NCI-H2029 treated with DMSO at 0.1 percent for 48 hours (cell line): ENCODE data around the gene NPSR1.

ENCODE experiments used
- DNase-seq: peaks from one replicate; lab custom pipeline; 2025; lab: John Stamatoyannopoulos, UW

The NPSR1 gene

DNA sequence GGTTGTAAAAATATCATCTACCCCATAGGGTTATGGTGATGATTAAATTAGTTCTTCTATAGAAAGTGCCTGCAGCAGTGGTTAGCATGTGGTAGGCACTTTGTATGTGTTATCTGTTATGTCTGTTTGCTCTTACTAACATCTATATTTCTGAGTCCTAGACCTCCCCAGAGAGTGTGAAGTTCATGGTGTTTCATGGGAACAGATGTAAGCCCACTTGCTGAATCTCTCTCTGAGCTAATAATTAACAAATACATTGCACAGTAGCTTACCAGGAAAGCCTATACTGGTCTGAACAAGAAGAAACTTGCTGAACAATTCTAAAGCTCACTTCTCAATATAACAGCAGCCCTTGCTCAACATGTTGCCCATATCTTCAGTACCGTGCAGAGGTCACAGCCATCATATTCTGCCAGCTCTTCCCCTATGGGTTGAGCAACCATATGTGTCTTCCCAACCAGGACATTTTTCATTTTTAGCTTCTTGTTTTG lies 100.1 kb downstream of the NPSR1 start:
- DNase-seq = no peak

GRCh38 chr7:34759477-34760125 lies 101.6 kb downstream of the NPSR1 start:
- peak; percentile 35 for DNase-seq

- DNase-seq = no peak
Measured at GRCh38 chr7:34760271-34760670, 102.3 kb downstream of the NPSR1 start.

DNA sequence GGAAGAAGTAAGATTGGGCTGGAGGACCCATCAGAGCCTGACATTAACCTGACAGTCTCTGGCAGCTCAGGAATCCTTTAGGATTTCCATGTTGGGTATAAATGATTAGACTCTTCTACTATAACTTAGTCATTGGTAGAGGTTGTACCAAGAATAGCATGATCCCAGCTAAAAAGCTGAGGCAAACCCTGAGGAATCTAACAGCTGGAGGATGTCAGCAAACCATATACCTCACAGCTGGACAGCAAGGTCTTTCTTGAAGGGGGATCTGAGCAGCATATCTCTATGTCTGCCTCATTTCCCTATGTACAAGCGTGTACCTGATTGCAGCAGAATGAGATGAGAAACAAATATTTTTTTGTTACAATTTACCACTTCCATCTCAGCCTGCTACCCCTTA lies 103.2 kb downstream of the NPSR1 start:
- DNase-seq = no peak

- no peak for DNase-seq
Measured at GRCh38 chr7:34761627-34762026, 103.6 kb downstream of the NPSR1 start.

DNA sequence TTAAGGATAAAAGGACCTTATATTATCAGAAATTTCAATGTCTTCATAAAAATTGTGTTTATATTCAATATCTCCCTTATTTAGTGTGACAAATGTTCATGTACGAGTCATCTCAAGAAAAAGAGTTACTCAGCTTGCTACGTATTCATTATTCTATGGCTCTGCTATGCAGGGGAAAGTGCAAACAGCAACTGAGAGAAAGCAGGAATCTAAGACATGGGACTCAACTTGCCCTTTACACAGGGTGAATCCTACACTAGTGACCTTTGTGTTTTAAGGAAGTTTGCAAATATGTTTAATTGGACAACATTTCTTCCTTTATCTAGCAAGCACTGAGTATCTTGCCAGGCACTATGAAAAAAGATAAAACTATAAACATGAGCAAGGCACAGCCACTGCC lies 104.7 kb downstream of the NPSR1 start:
- no peak for DNase-seq

DNA sequence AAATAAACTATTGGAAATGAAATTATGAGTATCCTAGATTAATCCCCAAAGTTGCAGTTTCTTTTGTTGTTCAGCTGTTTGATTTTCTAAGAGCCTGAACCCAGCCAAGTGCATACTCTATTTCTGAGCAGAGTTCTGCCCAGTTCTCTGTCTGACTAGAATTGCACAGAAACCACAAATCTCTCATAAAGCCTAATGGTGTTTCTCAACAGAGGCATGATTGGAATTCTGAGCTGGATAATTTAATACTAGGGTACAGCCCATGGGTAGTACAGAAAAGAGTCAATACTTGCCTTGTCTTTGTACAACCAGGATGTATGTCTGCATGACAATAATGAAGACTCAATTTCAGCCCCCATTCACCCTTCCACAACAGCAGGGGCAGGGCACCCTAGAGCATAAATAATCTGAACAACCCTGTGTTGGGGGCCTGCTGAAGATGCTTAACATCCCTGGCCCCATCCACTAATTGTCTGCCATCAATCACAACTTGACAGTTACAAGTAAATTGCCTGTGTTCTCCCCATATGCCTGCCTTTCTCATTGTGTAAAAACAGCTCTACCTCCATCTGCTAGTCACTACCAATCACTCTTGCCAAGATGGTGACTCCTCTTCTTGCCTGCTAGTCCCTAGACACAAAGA lies 114.4 kb downstream of the NPSR1 start:
- DNase-seq = no peak

GRCh38 chr7:34776748-34777358 lies 118.8 kb downstream of the NPSR1 start:
- no peak for DNase-seq

- no peak for DNase-seq
Measured at GRCh38 chr7:34780546-34780945, 122.5 kb downstream of the NPSR1 start.

DNA sequence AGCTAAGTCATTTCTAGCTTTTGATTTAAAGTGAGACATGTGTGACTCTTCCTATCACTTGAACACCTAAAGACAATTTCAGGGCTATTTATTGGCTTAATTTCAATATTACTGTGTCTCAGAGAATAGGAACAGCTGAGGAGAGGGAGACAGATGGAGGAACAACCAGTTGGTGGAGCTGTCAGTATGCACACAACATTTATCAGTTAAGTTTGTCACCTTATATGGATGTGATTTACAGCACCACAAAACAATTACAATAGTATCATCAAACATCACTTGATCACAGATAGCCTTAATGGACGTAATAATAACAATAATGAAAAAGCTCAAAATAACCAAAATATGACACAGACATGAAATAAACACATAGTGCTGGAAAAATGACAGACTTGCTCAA lies 129.6 kb downstream of the NPSR1 start:
- DNase-seq = no peak

DNA sequence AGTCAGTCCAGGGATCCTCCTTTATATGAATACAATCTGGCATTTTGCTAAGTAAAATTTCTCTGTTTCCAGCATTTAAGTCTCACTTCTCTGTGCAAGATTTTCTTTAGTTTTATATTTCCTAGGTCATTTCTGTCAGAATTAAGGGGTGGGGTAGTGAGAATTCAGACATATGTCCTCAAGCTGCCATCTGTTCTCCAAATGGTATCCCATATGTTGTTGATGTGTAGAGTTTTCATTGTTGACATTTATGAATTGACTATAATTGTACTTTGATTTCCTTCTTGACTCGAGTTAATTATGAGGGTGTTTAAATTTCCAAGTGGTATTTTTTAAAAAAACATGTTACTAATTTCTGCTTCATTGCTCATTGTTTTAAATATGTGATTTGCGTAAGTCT lies 148.8 kb downstream of the NPSR1 start:
- no peak for DNase-seq

DNA sequence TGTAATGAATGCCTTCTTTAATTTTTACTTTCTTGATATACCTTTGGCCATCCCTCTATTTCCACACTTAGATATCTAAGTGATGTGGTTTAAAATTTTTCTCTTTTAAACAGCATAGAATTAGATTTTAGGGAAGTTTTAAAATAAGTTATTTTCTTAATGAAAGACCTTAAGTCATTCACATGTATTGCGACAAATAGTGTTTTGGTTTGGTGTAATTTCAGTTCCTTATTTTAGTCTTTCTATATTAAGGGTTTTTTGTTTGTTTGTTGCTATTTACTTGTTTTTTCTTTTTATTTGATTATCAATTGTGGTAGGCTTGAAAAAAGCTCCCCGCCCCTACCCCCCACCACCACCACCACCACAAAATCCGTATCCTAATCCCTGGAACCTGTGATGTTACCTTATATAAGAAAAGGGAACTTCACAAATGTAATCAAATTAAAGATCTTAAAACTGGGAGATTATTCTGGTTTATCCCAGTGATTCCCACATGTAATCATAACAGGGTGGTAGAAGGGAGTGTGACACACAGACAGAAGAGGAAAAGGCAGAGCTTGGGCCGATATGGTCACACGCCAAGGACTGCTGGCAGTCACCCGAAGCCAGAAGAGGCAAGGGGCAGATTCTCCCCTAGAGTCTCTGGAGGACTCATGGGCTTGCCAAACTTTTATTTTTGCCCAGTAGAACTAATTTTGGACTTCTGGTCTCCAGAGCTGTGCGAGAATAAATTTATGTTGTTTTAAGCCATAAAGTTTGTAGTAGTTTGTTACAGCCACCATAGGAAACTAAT lies 149.7 kb downstream of the NPSR1 start:
- DNase-seq = no peak

- peak; percentile 7 for DNase-seq
Measured at GRCh38 chr7:34814203-34814842, 156.3 kb downstream of the NPSR1 start.

- no peak for DNase-seq
Measured at GRCh38 chr7:34821932-34822558, 164.0 kb downstream of the NPSR1 start.

DNA sequence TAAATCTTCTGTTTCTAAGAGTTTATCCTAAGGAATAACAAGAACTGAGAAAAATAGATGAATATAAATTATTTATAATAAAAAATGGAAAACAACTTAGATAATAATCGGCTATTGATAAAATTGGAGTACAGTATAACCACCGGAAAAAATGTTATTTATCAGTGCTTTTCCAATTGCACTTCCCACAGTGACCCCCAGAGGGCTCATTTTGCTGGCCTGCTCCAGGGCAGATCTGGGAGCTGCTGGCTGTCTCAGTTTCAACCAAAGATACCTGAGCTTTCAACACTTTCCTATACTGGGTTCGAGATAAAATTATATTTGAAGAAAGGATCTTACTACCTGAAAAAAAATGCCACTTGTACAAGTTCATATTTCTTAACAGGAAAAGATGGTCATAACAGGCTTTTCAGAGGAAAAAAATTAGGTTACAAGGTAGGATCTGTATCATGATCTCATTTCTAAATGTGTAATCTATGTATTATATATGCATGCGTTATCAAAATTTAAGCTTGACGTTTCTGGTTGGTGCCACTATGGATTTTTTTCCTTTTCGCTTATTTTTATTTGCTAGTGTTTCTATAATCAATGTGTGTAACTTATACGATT lies 165.7 kb downstream of the NPSR1 start:
- DNase-seq = peak; percentile 27

GRCh38 chr7:34825221-34825620 lies 167.2 kb downstream of the NPSR1 start:
- DNase-seq = no peak

DNA sequence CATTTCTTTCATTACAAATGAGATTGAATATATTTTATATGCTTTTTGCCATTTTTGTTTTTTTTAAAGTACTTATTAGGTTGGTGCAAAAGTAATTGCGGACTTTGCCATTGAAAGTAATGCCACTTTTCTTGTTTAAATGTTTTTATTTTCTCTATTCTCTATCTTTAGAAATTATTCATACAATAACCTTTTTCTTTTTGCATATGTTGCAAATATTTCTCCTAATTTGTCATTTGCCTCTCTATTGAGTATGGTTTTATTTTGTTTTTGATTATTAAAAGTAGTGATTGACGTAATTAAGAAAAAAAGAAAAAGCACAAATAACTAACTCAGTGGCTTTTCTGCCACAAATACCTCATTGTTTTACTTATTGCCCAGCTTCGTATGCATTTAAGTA lies 172.4 kb downstream of the NPSR1 start:
- no peak for DNase-seq

DNA sequence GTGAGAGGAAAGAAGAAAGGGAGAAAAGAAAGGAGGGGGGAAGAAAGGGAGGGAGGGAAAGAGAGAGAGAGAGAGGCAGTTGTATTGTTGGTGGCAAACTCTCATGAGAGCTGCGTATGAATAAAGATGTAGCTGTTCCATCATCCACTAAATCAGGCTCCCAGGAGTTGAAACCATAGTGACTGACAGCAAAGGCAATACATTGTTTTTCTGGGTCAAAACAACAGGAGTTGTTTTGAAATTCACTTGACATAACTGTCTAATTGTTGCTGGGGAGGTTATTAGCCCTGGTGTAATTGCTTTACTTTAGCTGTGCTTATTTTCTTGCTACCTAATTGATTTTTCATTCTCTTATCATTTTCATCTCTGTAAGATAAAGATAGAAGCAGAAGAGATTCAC lies 173.4 kb downstream of the NPSR1 start:
- DNase-seq = no peak

- DNase-seq = no peak
Measured at GRCh38 chr7:34832020-34832419, 174.0 kb downstream of the NPSR1 start.

DNA sequence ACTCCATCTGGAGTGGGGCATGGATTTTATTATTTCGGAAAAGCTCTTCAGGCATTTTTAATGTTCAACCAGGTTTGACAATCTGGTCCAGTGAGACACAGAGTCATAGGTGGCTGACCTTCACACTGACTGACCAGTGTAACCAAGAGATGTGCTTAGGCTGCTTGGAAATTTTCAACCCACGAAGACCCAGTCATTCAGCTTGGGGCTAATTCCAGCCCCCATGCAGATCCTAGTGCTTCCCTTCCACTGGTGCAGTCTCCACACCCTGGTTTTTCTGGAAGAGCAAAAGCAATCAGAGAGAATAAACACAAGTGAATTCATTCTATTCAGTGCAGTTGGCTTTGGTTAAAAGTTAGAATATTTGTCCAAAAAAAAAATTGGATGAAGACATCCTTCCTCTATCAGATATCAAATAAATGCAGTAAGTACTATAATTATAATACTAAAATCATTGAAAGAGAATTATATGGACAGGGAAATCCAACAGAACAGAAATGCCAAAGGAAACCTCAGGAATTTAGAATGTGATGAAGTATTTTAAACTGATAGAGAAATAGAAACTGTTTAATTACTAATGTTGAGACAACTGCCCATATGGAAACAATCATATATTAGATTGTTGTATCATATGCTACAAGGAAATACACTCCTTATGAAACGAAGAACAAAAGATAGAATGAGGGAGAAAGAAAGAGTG lies 178.0 kb downstream of the NPSR1 start:
- no peak for DNase-seq

DNA sequence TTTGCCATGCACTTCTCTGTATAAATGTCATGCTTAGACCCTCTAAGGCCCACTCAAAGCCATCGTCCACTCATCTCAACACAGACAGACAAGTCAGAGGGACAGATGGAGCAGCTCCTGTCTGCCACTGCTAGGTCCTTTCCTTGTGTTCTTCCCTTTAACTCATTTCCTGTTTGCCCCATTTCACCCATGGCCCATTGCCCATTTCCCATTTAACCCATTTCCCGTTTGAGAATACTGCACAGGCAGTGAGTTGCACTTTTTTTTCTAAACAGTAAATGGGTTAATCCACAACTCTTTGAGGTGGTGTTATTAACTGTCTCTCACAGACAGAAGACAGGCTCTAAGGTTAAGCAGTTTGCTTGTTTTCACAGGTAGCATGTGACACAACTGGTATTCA lies 179.3 kb downstream of the NPSR1 start:
- no peak for DNase-seq
